ENCODE results near the gene GNAT1. TPM values are rescaled to one million over a fixed set of nuclear protein-coding genes. Genes with fewer than 3 reads are reported as not detected.
A peak's percentile ranks its signal among the peaks of the same experiment; 100 is the strongest.

GNAT1 gene
- total and polyA plus RNA-seq, 2 of the 13 experiments (the other 11 are each of a cell fraction or from before 2014, with no cell fraction given): 0.15 TPM; not detected in 1

- TF ChIP-seq BCL3 (CRISPR knock-in tag; IDR thresholded peaks at IDR 0.05): peak; percentile 68
- TF ChIP-seq HIVEP1 (CRISPR knock-in tag; IDR thresholded peaks at IDR 0.05): peak; percentile 56; the same call in 1 of the 2 replicates
- TF ChIP-seq NKX3-1 (CRISPR knock-in tag; IDR thresholded peaks at IDR 0.05): peak; percentile 85; the same call in 1 of the 2 replicates
- peak; percentile 54; the same call in 1 of the 2 replicates for TF ChIP-seq MED13 (CRISPR knock-in tag; IDR thresholded peaks at IDR 0.05)
- TF ChIP-seq GFI1 (CRISPR knock-in tag; IDR thresholded peaks at IDR 0.05; ENCODE audit: borderline replicate concordance): peak; percentile 33; the same call in 1 of the 2 replicates
- peak; percentile 68 for TF ChIP-seq HDAC2 (CRISPR knock-in tag; IDR thresholded peaks at IDR 0.05)
- TF ChIP-seq MTF2 (CRISPR knock-in tag; IDR thresholded peaks at IDR 0.05; ENCODE audit: borderline replicate concordance): no peak
- TF ChIP-seq ZNF17 (CRISPR knock-in tag; IDR thresholded peaks at IDR 0.05): no peak
- peak; percentile 63 for TF ChIP-seq PATZ1 (CRISPR knock-in tag; IDR thresholded peaks at IDR 0.05)
- TF ChIP-seq REPIN1 (CRISPR knock-in tag; IDR thresholded peaks at IDR 0.05; ENCODE audit: borderline replicate concordance, low read depth): peak; percentile 82; the same call in 1 of the 2 replicates
- TF ChIP-seq, protein P1, sequence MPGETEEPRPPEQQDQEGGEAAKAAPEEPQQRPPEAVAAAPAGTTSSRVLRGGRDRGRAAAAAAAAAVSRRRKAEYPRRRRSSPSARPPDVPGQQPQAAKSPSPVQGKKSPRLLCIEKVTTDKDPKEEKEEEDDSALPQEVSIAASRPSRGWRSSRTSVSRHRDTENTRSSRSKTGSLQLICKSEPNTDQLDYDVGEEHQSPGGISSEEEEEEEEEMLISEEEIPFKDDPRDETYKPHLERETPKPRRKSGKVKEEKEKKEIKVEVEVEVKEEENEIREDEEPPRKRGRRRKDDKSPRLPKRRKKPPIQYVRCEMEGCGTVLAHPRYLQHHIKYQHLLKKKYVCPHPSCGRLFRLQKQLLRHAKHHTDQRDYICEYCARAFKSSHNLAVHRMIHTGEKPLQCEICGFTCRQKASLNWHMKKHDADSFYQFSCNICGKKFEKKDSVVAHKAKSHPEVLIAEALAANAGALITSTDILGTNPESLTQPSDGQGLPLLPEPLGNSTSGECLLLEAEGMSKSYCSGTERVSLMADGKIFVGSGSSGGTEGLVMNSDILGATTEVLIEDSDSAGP (CRISPR knock-in tag; IDR thresholded peaks at IDR 0.05; ENCODE audit: borderline replicate concordance): peak; percentile 90
- TF ChIP-seq SYNCRIP (IDR thresholded peaks at IDR 0.05; ENCODE audit: insufficient read depth, low read depth, low read length): no peak
- peak; percentile 95 for TF ChIP-seq AGO1 (IDR thresholded peaks at IDR 0.05; ENCODE audit: low read depth, low read length, poor library complexity, severe bottlenecking)
- TF ChIP-seq CREM (IDR thresholded peaks at IDR 0.05): peak; percentile 24; the same call in 1 of the 2 replicates
- no peak for TF ChIP-seq CREM (CRISPR knock-in tag; IDR thresholded peaks at IDR 0.05)
- TF ChIP-seq PHF20 (CRISPR knock-in tag; IDR thresholded peaks at IDR 0.05): no peak
- TF ChIP-seq TARDBP (CRISPR knock-in tag; IDR thresholded peaks at IDR 0.05): peak; percentile 59; the same call in 1 of the 2 replicates
- TF ChIP-seq ZBTB1 (CRISPR knock-in tag; IDR thresholded peaks at IDR 0.05; ENCODE audit: borderline replicate concordance): no peak
- TF ChIP-seq HNRNPL (IDR thresholded peaks at IDR 0.05; ENCODE audit: low read depth, low read length): peak; percentile 82
- no peak for TF ChIP-seq NR3C1 (CRISPR knock-in tag; IDR thresholded peaks at IDR 0.05)
- no peak for TF ChIP-seq ZNF790 (CRISPR knock-in tag; IDR thresholded peaks at IDR 0.05; ENCODE audit: borderline replicate concordance)
- TF ChIP-seq ZNF280D (CRISPR knock-in tag; IDR thresholded peaks at IDR 0.05): peak; percentile 44; the same call in 1 of the 2 replicates
These were observed 30.2 kb downstream of the GNAT1 start (continued) for GRCh38 chr3:50221411-50222168.

All from HepG2 (cell line).